T-cell (primary cell): ENCODE results near the gene TMEM109. TPM values are rescaled to one million over a fixed set of nuclear protein-coding genes. Genes with fewer than 3 reads are reported as not detected.

Experiments
- ATAC-seq, 4 experiments: fragments of 200-7000 bp in 3 of 4; fragments of 150-1000 bp in 1 of 4; cut with Tn5 transposase; replicated peaks in 1 of 4; 1 replicate in 3 of 4; 2 replicates in 1 of 4; pipeline ENCODE4 v1.10.0; 2021; ENCODE audit warnings: moderate library complexity in 3 of 4, mild to moderate bottlenecking in 2 of 4, moderate number of reproducible peaks in 1 of 4
- CTCF ChIA-PET, 2 donors: fragments of 300-600 bp; sonication (Branson Sonifier 250); formaldehyde crosslinking; loops; one replicate each; lab custom pipeline; 2022; ENCODE audit warnings: antibody characterized with exemption in 2 of 2; lab: Charles Lee
- POLR2A ChIA-PET, 2 donors: fragments of 300-600 bp; sonication (Branson Sonifier 250); formaldehyde crosslinking; loops; one replicate each; lab custom pipeline; 2022; ENCODE audit warnings: antibody characterized with exemption in 2 of 2; lab: Charles Lee
- DNase-seq, 35 experiments: peaks; one replicate each; pipeline versions ENCODE4 v3.0.0 to v3.0.0-alpha.2; 2013 to 2023
- H3K27ac ChIP-seq: one replicate; pipeline ENCODE4 v1.5.1; 2013; ENCODE audit warnings: low read length
- H3K27me3 ChIP-seq, 2 experiments: replicated peaks in 1 of 2; 1 replicate in 1 of 2; 2 replicates in 1 of 2; pipeline versions ENCODE4 v1.6.1 to v1.7.0; 2013; ENCODE audit warnings: low read length in 1 of 2, mixed read lengths in 1 of 2; ENCODE audit not compliant: control insufficient read depth in 2 of 2, insufficient read depth in 2 of 2; ENCODE audit errors: extremely low read depth in 1 of 2
- H3K36me3 ChIP-seq, 2 donors: 1 replicate in 1 of 2; 2 replicates in 1 of 2; pipeline versions ENCODE4 v1.6.1 to v1.7.0; 2013; ENCODE audit warnings: low read length in 1 of 2; ENCODE audit not compliant: control insufficient read depth in 2 of 2, insufficient read depth in 1 of 2; ENCODE audit errors: extremely low read depth in 1 of 2
- H3K4me1 ChIP-seq, 2 experiments: 1 replicate in 1 of 2; 2 replicates in 1 of 2; pipeline versions ENCODE4 v1.6.1 to v1.7.0; 2013; ENCODE audit warnings: low read length in 2 of 2, mixed read lengths in 1 of 2; ENCODE audit not compliant: insufficient read depth in 2 of 2, control insufficient read depth in 1 of 2; ENCODE audit errors: extremely low read depth in 1 of 2
- H3K4me3 ChIP-seq, 2 donors: 1 replicate in 1 of 2; 2 replicates in 1 of 2; pipeline versions ENCODE4 v1.5.1 to v1.7.0; 2013; ENCODE audit warnings: mild to moderate bottlenecking in 2 of 2, low read length in 1 of 2, moderate library complexity in 1 of 2; ENCODE audit not compliant: control insufficient read depth in 1 of 2; ENCODE audit errors: extremely low read depth in 1 of 2
- H3K9me3 ChIP-seq: 2 replicates; pipeline ENCODE4 v1.7.0; 2013
- H3K27ac Mint-ChIP-seq, 2 donors: one replicate each; pipeline ENCODE4 v1.8.0; 2020 to 2021; ENCODE audit warnings: mild to moderate bottlenecking in 2 of 2, mixed read lengths in 2 of 2
- H3K27me3 Mint-ChIP-seq, 2 donors: one replicate each; pipeline ENCODE4 v1.8.0; 2021 to 2022; ENCODE audit warnings: mixed read lengths in 2 of 2
- H3K36me3 Mint-ChIP-seq: one replicate; pipeline ENCODE4 v1.8.0; 2021; ENCODE audit warnings: mixed read lengths
- H3K4me1 Mint-ChIP-seq, 3 donors: one replicate each; pipeline ENCODE4 v1.8.0; 2020 to 2022; ENCODE audit warnings: mixed read lengths in 3 of 3, mild to moderate bottlenecking in 1 of 3
- H3K4me3 Mint-ChIP-seq, 3 donors: one replicate each; pipeline ENCODE4 v1.8.0; 2020 to 2022; ENCODE audit warnings: mild to moderate bottlenecking in 3 of 3, mixed read lengths in 3 of 3, moderate library complexity in 3 of 3
- H3K9me3 Mint-ChIP-seq, 3 donors: one replicate each; pipeline ENCODE4 v1.8.0; 2020 to 2022; ENCODE audit warnings: mixed read lengths in 3 of 3
- WGBS: methylation state at CpG from one replicate; pipeline ENCODE4 v1.1.5; 2013; ENCODE audit warnings: missing lambda C conversion rate; ENCODE audit not compliant: insufficient coverage; 5-methylcytosine and 5-hydroxymethylcytosine counted together
- total RNA-seq, 35 experiments: library from RNA in 6 of 35; stranded (reverse) in 6 of 35; fragments of 120-200 nt in 1 of 35; gene quantifications; one replicate each; pipeline versions ENCODE4 v1.2.1 to v1.2.4 and lab custom pipeline; 2013 to 2026

TMEM109 gene
- total RNA-seq, 5 donors from 2014 or later (not counting 1 experiment from before 2014, with no cell fraction given) = 55.6 to 82.1 (median 71.8) TPM

DNA sequence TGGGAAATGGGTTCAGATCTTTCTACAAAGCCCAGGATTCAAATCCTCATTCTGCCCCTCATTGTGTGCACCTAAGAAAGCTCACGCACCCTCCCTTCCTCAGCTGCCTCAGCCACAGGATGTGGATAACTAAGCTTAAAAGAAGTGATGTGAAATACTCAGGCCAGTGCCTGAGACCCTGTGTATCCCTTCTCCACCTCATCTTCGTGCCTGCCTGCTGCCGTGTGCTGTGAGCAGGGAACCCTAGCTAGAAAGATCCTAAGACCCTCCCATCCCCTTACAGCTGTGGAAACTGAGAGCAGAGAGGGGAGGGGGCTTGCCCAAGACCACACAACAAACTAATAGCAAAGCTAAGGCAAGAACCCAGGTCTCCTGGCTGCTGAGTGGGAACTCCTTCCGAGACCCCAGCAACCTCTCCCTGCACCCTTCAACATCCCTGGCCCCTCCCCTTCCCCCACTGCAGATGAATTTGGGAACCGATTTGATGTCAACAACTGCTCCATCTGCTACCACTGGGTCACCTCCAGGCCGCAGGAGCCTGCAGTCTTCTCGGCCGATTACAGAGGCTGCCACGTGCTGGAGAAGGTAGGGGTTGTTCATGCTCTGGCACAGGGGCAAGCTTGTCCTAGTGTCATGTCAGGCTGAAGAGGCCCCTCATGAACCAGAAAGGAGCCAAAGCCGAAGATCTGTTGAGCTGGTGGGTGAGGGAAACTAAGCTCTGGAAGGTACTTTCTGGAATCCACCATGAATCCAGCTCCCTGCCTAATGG is 45.1 kb upstream of the TMEM109 start:
- peak overlapping the region in 1 of 2 donors; percentile 43 for H3K27ac Mint-ChIP-seq
- ChIA-PET POLR2A (no interaction called here), CTCF (interaction anchor here in 1 of 2 donors (0.6 kb wide), 1 partner anchor 393 kb away, joined by 3 read pairs; no protein-coding TSS in a partner anchor)
- DNase-seq = no peak
- H3K9me3 ChIP-seq = no peaks in the 10 kb centered on the region
- H3K27me3 Mint-ChIP-seq = peaks cover 0 to 4% of the 10 kb centered on the region in 2 donors
- H3K27ac ChIP-seq = no peak overlapping the region
- H3K27me3 ChIP-seq = peaks cover 0 to 39% of the 10 kb centered on the region in 2 experiments
- 93% methylated on average over 5 of the region's 10 CpGs for WGBS
- H3K4me1 Mint-ChIP-seq = peaks cover 18 to 21% (median 21%) of the 10 kb centered on the region in 3 donors
- no peak overlapping the region for H3K4me3 Mint-ChIP-seq
- no peak for ATAC-seq
- no peak overlapping the region for H3K4me3 ChIP-seq
- no peaks in the 10 kb centered on the region for H3K36me3 ChIP-seq
- no peaks in the 10 kb centered on the region for H3K9me3 Mint-ChIP-seq
- H3K4me1 ChIP-seq = peaks cover 8 to 40% of the 10 kb centered on the region in 2 experiments
- no peaks in the 10 kb centered on the region for H3K36me3 Mint-ChIP-seq

DNA sequence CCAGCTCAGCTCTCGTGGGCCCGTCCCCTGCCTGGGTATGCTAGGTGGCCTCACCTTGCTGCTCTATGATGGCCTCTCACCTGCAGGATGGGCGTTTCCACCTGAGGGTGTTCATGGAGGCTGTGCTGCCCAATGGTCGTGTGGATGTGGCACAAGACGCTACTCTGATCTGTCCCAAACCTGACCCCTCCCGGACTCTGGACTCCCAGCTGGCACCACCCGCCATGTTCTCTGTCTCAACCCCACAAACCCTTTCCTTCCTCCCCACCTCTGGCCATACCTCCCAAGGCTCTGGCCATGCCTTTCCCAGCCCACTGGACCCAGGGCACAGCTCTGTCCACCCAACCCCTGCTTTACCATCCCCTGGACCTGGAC is 44.5 kb upstream of the TMEM109 start:
- Histone ChIP-seq H3K9me3 (no peaks in the 10 kb centered on the region), H3K4me3 (no peak overlapping the region), H3K27ac (no peak overlapping the region), H3K4me1 (peaks cover 8 to 40% of the 10 kb centered on the region in 2 experiments), H3K36me3 (no peaks in the 10 kb centered on the region), H3K27me3 (peaks cover 0 to 39% of the 10 kb centered on the region in 2 experiments)
- ATAC-seq = no peak
- POLR2A ChIA-PET = no interaction called here
- Mint-ChIP-seq H3K27ac (no peak overlapping the region), H3K36me3 (no peaks in the 10 kb centered on the region), H3K27me3 (peaks cover 0 to 4% of the 10 kb centered on the region in 2 donors), H3K9me3 (no peaks in the 10 kb centered on the region), H3K4me1 (peaks cover 18 to 24% (median 21%) of the 10 kb centered on the region in 3 donors), H3K4me3 (no peak overlapping the region)
- CTCF ChIA-PET = interaction anchor here in 1 of 2 donors (0.6 kb wide), 1 partner anchor 392 kb away, joined by 3 read pairs; no protein-coding TSS in a partner anchor
- DNase-seq = no peak
- 88% methylated on average over 7 of the region's 7 CpGs for WGBS

DNA sequence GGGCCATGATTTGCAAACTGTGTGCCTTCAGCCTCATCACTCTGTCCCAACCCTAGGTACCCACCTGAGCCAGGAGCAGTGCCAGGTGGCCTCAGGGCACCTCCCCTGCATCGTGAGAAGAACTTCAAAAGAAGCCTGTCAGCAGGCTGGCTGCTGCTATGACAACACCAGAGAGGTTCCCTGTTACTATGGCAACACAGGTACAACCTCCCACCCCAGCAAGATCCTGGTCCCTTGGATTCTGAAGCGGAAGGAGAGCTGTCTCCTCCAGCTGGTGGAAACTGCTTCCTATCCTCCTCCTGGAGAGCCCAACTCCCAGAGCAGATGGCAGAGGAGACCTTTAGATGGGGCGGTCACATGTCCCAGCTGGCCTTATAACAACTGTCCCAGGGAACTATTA is 43.7 kb upstream of the TMEM109 start:
- H3K4me1 Mint-ChIP-seq = peaks cover 18 to 24% (median 21%) of the 10 kb centered on the region in 3 donors
- DNase-seq = peak in 1 of 35 experiments; percentile 15

DNA sequence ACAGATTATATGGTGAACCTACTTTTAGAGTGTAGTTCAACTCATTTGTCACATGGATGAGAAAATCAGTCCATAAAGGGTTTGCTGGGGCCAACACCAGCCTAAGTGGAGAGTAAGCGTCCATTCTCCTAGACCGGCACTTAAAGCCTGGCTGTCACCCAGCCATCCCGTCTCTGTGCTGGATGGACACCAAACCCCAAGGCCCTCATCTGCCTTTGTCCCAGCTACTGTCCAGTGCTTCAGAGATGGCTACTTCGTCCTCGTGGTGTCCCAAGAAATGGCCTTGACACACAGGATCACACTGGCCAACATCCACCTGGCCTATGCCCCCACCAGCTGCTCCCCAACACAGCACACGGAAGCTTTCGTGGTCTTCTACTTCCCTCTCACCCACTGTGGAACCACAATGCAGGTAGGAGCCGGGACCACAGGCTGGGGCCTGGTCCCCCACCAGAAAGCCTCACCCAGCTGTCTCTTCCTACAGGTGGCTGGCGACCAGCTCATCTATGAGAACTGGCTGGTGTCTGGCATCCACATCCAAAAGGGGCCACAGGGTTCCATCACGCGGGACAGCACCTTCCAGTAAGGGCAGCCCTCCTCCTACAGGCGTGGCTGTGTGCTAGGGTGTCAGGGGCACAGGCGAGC is 43.1 kb upstream of the TMEM109 start:
- H3K36me3 ChIP-seq = peaks cover 0 to 2% of the 10 kb centered on the region in 2 donors
- H3K4me1 Mint-ChIP-seq = peaks cover 18 to 24% (median 21%) of the 10 kb centered on the region in 3 donors
- H3K9me3 ChIP-seq = no peaks in the 10 kb centered on the region
- CTCF ChIA-PET = no interaction called here
- H3K27me3 ChIP-seq = peaks cover 0 to 39% of the 10 kb centered on the region in 2 experiments
- H3K27ac ChIP-seq = no peak overlapping the region
- POLR2A ChIA-PET = interaction anchor here in 1 of 2 donors (0.5 kb wide), 1 partner anchor 95 kb away, joined by 3 read pairs; no protein-coding TSS in a partner anchor
- ATAC-seq = peak in 3 of 4 experiments; percentile 6 to 37 (median 35)
- H3K4me3 Mint-ChIP-seq = no peak overlapping the region
- WGBS = 58% methylated on average over 9 of the region's 13 CpGs
- DNase-seq = no peak
- H3K36me3 Mint-ChIP-seq = no peaks in the 10 kb centered on the region
- peak overlapping the region in 1 of 2 donors; percentile 34 for H3K27ac Mint-ChIP-seq
- H3K27me3 Mint-ChIP-seq = peaks cover 0 to 4% of the 10 kb centered on the region in 2 donors
- H3K4me3 ChIP-seq = no peak overlapping the region
- H3K9me3 Mint-ChIP-seq = no peaks in the 10 kb centered on the region
- peaks cover 8 to 40% of the 10 kb centered on the region in 2 experiments for H3K4me1 ChIP-seq

More for the DNA sequence above, 43.7 kb upstream of the TMEM109 start:
- ChIA-PET POLR2A (no interaction called here), CTCF (no interaction called here)
- Mint-ChIP-seq H3K9me3 (no peaks in the 10 kb centered on the region), H3K27me3 (peaks cover 0 to 4% of the 10 kb centered on the region in 2 donors), H3K27ac (peak overlapping the region in 1 of 2 donors; percentile 22), H3K4me3 (no peak overlapping the region), H3K36me3 (no peaks in the 10 kb centered on the region)
- Histone ChIP-seq H3K4me3 (no peak overlapping the region), H3K27ac (no peak overlapping the region), H3K9me3 (no peaks in the 10 kb centered on the region), H3K4me1 (peaks cover 8 to 40% of the 10 kb centered on the region in 2 experiments), H3K36me3 (no peaks in the 10 kb centered on the region), H3K27me3 (peaks cover 0 to 39% of the 10 kb centered on the region in 2 experiments)
- ATAC-seq = peak in 1 of 4 experiments; percentile 45
- WGBS = 10% methylated on average over 1 of the region's 3 CpGs

DNA sequence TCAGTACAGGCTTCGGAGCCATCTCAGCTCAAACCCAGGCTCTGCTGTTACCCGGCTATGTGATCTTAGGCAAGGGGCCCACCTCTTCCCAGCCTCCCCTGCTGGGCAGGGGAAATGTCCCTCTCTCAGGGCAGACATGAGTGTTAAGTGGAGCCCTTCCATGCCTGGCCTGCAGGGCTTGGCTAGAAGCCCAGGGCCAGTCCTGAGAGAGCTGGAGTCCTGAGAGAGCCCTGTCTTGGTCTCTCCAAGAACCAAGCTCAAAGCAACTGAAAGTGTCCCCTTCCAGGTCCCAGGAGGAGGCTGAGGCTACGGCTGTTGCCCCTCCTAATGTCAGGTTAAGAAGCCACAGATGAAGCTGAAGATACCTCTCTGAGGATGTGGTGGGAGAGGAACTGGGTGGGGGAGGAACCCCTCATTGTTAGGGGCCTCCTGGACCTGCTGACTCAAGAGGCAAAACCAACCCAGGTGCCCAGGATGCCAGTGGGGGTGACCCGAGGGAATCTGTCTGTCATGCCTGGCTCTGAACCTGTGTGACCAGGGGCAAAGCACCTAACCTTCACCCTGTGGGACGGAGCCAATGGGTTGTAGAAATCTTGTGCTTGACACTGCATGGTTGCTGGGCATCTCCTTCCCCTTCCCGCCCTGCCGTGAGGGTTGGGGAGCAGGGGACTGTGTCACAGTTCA is 42.4 kb upstream of the TMEM109 start:
- POLR2A ChIA-PET = interaction anchor here in 1 of 2 donors (0.5 kb wide), 1 partner anchor 94 kb away, joined by 3 read pairs; no protein-coding TSS in a partner anchor
- peak overlapping the region in 1 of 2 donors; percentile 1 for H3K4me3 ChIP-seq
- peak overlapping the region in 1 of 2 donors; percentile 52 for H3K27ac Mint-ChIP-seq
- H3K9me3 ChIP-seq = no peaks in the 10 kb centered on the region
- WGBS = 54% methylated on average over 4 of the region's 7 CpGs
- DNase-seq (peak in 1 of 35 experiments; percentile 11), ATAC-seq (peak; percentile 23 to 69 (median 59))
- H3K27me3 ChIP-seq = peaks cover 0 to 39% of the 10 kb centered on the region in 2 experiments
- peaks cover 0 to 4% of the 10 kb centered on the region in 2 donors for H3K27me3 Mint-ChIP-seq
- no peak overlapping the region for H3K4me3 Mint-ChIP-seq
- no peaks in the 10 kb centered on the region for H3K9me3 Mint-ChIP-seq
- no peaks in the 10 kb centered on the region for H3K36me3 Mint-ChIP-seq
- H3K36me3 ChIP-seq = peaks cover 0 to 3% of the 10 kb centered on the region in 2 donors
- no peak overlapping the region for H3K27ac ChIP-seq
- peaks cover 8 to 40% of the 10 kb centered on the region in 2 experiments for H3K4me1 ChIP-seq
- H3K4me1 Mint-ChIP-seq = peaks cover 18 to 24% (median 21%) of the 10 kb centered on the region in 3 donors
- CTCF ChIA-PET = no interaction called here
